ENCODE data around the gene FBXL7. TPM values are rescaled to one million over a fixed set of nuclear protein-coding genes. Genes with fewer than 3 reads are reported as not detected.
A peak's percentile ranks its signal among the peaks of the same experiment; 100 is the strongest.

The FBXL7 gene
- total RNA-seq, 4 donors from 2014 or later: 6.5 to 37.0 (median 19.7) TPM

DNA sequence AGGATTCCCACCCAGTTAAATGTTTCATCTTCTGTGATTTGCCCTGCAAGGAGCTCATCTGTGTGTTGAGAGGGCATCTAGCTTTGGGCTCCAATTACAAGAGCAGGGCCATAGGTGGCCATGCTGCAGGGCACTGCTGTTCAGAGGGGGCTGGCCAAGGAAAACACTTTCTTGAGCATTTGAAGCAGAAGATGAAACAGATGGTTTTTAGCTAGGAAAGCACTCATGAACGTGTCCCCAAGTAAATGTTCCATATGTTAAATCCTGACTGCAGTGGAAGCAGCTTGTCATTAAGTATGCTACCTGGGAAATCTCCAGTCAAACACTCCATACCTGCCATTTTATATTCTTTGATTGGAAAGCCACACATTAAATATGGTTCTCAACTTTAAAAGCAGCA, 176.6 kb downstream of the FBXL7 start:
- TF ChIP-seq CTCF (IDR thresholded peaks at IDR 0.05): no peak
- no peak for TF ChIP-seq POLR2A (IDR thresholded peaks at IDR 0.05)
- intact Hi-C loops (cut with DNase I; ENCODE audit: low total_unique reads): no loop called here
- H3K27ac ChIP-seq: peak overlapping the region in 1 of 2 donors; percentile 2
- H3K4me3 ChIP-seq: no peak overlapping the region
- H3K36me3 ChIP-seq: no peaks in the 10 kb centered on the region
- no peaks in the 10 kb centered on the region for H3K27me3 ChIP-seq
- no peak for DNase-seq
- H3K9me3 ChIP-seq: no peaks in the 10 kb centered on the region
- peaks cover 0 to 4% of the 10 kb centered on the region in 2 donors for H3K4me1 ChIP-seq

GRCh38 chr5:15679161-15679560, 179.2 kb downstream of the FBXL7 start:
- Histone ChIP-seq H3K27ac (no peak overlapping the region), H3K4me3 (no peak overlapping the region), H3K36me3 (no peaks in the 10 kb centered on the region), H3K9me3 (no peaks in the 10 kb centered on the region), H3K27me3 (no peaks in the 10 kb centered on the region), H3K4me1 (peaks cover 0 to 4% of the 10 kb centered on the region in 2 donors)
- intact Hi-C loops (cut with DNase I; ENCODE audit: low total_unique reads): no loop called here
- no peak for TF ChIP-seq CTCF (IDR thresholded peaks at IDR 0.05)
- no peak for TF ChIP-seq POLR2A (IDR thresholded peaks at IDR 0.05)
- DNase-seq: no peak

- H3K4me1 ChIP-seq: peaks cover 0 to 4% of the 10 kb centered on the region in 2 donors
- intact Hi-C loops (cut with DNase I; ENCODE audit: low total_unique reads): no loop called here
- TF ChIP-seq CTCF (IDR thresholded peaks at IDR 0.05) (no peak), POLR2A (IDR thresholded peaks at IDR 0.05) (no peak)
These were observed 180.5 kb downstream of the FBXL7 start for GRCh38 chr5:15680455-15680854.

GRCh38 chr5:15682122-15682521, 182.1 kb downstream of the FBXL7 start:
- Histone ChIP-seq H3K4me1 (no peaks in the 10 kb centered on the region), H3K9me3 (no peaks in the 10 kb centered on the region), H3K36me3 (no peaks in the 10 kb centered on the region), H3K27me3 (no peaks in the 10 kb centered on the region), H3K27ac (no peak overlapping the region), H3K4me3 (no peak overlapping the region)
- DNase-seq: no peak
- intact Hi-C loops (cut with DNase I; ENCODE audit: low total_unique reads): no loop called here
- no peak for TF ChIP-seq CTCF (IDR thresholded peaks at IDR 0.05)
- TF ChIP-seq POLR2A (IDR thresholded peaks at IDR 0.05): no peak

More at GRCh38 chr5:15680455-15680854, 180.5 kb downstream of the FBXL7 start:
- Histone ChIP-seq H3K9me3 (no peaks in the 10 kb centered on the region), H3K4me3 (no peak overlapping the region), H3K27me3 (no peaks in the 10 kb centered on the region), H3K36me3 (no peaks in the 10 kb centered on the region), H3K27ac (no peak overlapping the region)
- DNase-seq: no peak

GRCh38 chr5:15682566-15682965, 182.6 kb downstream of the FBXL7 start:
- intact Hi-C loops (cut with DNase I; ENCODE audit: low total_unique reads): no loop called here
- Histone ChIP-seq H3K4me1 (no peaks in the 10 kb centered on the region), H3K27ac (no peak overlapping the region), H3K27me3 (no peaks in the 10 kb centered on the region), H3K4me3 (no peak overlapping the region), H3K36me3 (no peaks in the 10 kb centered on the region), H3K9me3 (no peaks in the 10 kb centered on the region)
- TF ChIP-seq POLR2A (IDR thresholded peaks at IDR 0.05): no peak
- no peak for TF ChIP-seq CTCF (IDR thresholded peaks at IDR 0.05)
- no peak for DNase-seq
